HUES6 (cell line): ENCODE measurements around the gene SMIM10L2A.

Source experiments
- H3K27ac ChIP-seq: 2 replicates; pipeline ENCODE4 v1.7.0; 2013; ENCODE audit warnings: low read depth, mild to moderate bottlenecking, low read length, inconsistent platforms
- H3K27me3 ChIP-seq: 2 replicates; pipeline ENCODE4 v1.6.1; 2013; ENCODE audit warnings: low read length; ENCODE audit not compliant: control insufficient read depth, insufficient read depth
- H3K36me3 ChIP-seq: 2 replicates; pipeline ENCODE4 v1.6.1; 2013; ENCODE audit warnings: low read length; ENCODE audit not compliant: control insufficient read depth, insufficient read depth
- H3K4me1 ChIP-seq: 2 replicates; pipeline ENCODE4 v1.6.1; 2013; ENCODE audit warnings: low read length; ENCODE audit not compliant: control insufficient read depth, insufficient read depth
- H3K4me3 ChIP-seq: 2 replicates; pipeline ENCODE4 v1.5.1; 2013; ENCODE audit warnings: low read depth, low read length
- H3K9ac ChIP-seq: one replicate; pipeline ENCODE4 v1.6.1; 2013; ENCODE audit warnings: mild to moderate bottlenecking, low read length
- H3K9me3 ChIP-seq: 2 replicates; pipeline ENCODE4 v1.6.1; 2013; ENCODE audit warnings: low read depth, low read length; ENCODE audit not compliant: control insufficient read depth, insufficient read depth

Gene SMIM10L2A

DNA sequence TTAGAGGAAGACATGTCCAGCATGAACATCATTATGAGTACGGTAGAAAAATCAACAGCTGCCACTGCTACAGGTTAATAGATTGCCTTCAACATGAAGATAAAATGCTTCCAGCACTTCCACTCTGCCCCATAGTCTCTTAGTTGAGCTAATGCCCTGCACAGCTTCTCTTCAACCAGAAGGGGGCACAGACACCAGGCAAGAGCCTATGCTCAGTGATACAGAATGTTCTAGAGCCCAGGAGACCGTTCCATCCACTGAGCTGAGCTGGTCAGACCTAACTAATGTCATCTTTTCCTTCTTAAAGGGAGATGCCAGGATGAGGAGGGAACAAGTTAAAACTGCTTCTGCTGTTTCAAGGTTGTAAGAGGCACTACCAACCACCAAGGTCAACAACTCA, 42.2 kb downstream of the SMIM10L2A start:
- Histone ChIP-seq H3K27ac (no peak overlapping the region), H3K4me1 (peaks cover 9% of the 10 kb centered on the region), H3K4me3 (no peak overlapping the region), H3K27me3 (peaks cover 4% of the 10 kb centered on the region; the same call in 1 of the 2 replicates), H3K9me3 (0 out of 2 replicates have a peak, but pooled peaks cover 4% of the 10 kb centered on the region), H3K36me3 (no peaks in the 10 kb centered on the region), H3K9ac (no peak overlapping the region)

DNA sequence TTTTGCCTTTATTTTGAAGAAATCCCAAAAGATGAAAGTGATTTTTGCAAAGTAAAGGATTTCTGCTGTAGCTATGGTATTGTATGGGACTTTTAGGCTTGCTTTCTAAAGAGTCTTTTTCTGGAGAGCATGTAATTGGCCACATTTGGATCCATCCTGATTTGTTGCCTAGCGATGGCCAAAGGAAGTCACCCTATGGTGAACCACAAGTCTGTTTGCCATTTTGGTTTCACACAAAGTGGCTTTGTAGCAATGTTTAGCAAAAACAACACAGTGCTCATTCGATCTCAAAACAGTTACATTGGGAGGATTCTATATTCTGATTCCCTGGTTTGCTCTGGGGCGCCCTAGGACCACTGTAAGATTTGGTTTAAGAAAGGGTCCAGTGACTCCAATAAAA, 54.6 kb downstream of the SMIM10L2A start:
- Histone ChIP-seq H3K9ac (no peak overlapping the region), H3K4me3 (no peak overlapping the region), H3K27ac (no peak overlapping the region), H3K4me1 (no peaks in the 10 kb centered on the region), H3K27me3 (peaks cover 15% of the 10 kb centered on the region; the same call in 1 of the 2 replicates), H3K36me3 (no peaks in the 10 kb centered on the region), H3K9me3 (no peaks in the 10 kb centered on the region)

DNA sequence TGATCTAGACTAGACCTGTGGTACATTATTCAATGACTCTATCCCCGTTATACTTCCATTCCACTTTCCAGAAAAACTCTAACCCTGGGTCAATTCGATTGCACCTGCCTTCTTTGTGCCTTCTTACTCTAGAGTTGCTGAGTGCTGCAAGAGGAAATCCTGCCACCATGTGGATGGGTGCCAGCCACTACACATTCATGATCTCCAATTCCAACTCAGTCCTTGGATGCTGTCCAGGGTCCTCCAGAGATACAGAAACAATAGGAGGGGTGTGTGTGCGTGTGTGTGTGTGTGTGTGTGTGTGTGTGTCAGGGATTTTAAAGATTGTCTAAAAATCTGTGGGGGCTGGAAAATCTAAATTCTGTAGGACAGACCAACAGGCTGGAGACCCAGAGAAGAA, 55.8 kb downstream of the SMIM10L2A start:
- H3K4me3 ChIP-seq, result no peak overlapping the region
- H3K36me3 ChIP-seq, result no peaks in the 10 kb centered on the region
- H3K27me3 ChIP-seq, result peaks cover 13% of the 10 kb centered on the region; the same call in 1 of the 2 replicates
- no peaks in the 10 kb centered on the region for H3K4me1 ChIP-seq
- H3K9me3 ChIP-seq, result no peaks in the 10 kb centered on the region
- H3K9ac ChIP-seq, result no peak overlapping the region
- no peak overlapping the region for H3K27ac ChIP-seq
